ENCODE data around the gene CARD19. TPM values are rescaled to one million over a fixed set of nuclear protein-coding genes. Genes with fewer than 3 reads are reported as not detected.
A peak's percentile ranks its signal among the peaks of the same experiment; 100 is the strongest.

CARD19 gene
- total and polyA plus RNA-seq, 2 of the 8 experiments (the other 6 are each of a cell fraction or from before 2014, with no cell fraction given): 21.2 to 112 TPM

- ChIA-PET CTCF (ENCODE audit: partially characterized antibody) (interaction anchor here (0.7 to 4.8 kb wide), 18 partner anchors 8 to 154 kb away, joined by 3 to 35 read pairs (median 4); no protein-coding TSS in a partner anchor), POLR2A (ENCODE audit: partially characterized antibody) (no interaction called here)
- Histone ChIP-seq H3K4me3 (ENCODE audit: extremely low read depth in 1 of 4, insufficient read depth in 2 of 4, low read depth in 3 of 4, low read length in 4 of 4) (no peak overlapping the region), H3K27ac (ENCODE audit: low read depth, low read length) (no peak overlapping the region), H2BK15ac (ENCODE audit: low read length) (peak overlapping the region; percentile 65; the same call in 1 of the 2 replicates), H3K36me3 (ENCODE audit: control insufficient read depth in 2 of 4, insufficient read depth in 4 of 4, low read length in 3 of 4) (no peaks in the 10 kb centered on the region), H3K79me1 (ENCODE audit: low read depth, low read length) (no peaks in the 10 kb centered on the region), H2BK12ac (ENCODE audit: low read depth, low read length) (no peak overlapping the region), H2BK5ac (ENCODE audit: low read depth, low read length) (no peak overlapping the region), H4K91ac (replicated peaks; ENCODE audit: insufficient read length, low read length) (no peak overlapping the region), H3K27me3 (replicated peaks in 1 of 4; ENCODE audit: control insufficient read depth in 3 of 4, extremely low read depth in 1 of 4, insufficient read depth in 3 of 4, low read length in 3 of 4) (no peaks in the 10 kb centered on the region), H3K9ac (replicated peaks in 1 of 4; ENCODE audit: extremely low read depth in 1 of 4, low read depth in 3 of 4, low read length in 3 of 4) (no peak overlapping the region), H3K14ac (ENCODE audit: insufficient read length) (no peak overlapping the region), H3K4me2 (ENCODE audit: insufficient read depth in 1 of 2, low read depth in 2 of 2, low read length in 2 of 2) (peak overlapping the region in 1 of 2 experiments; percentile 5; a peak in 1 of 4 replicates), H2AFZ (ENCODE audit: low read length) (no peak overlapping the region), H3K4ac (replicated peaks; ENCODE audit: insufficient read length, low read depth, low read length) (no peak overlapping the region), H3K23ac (ENCODE audit: insufficient read length) (no peak overlapping the region), H4K8ac (ENCODE audit: extremely low read depth, insufficient read depth, low read length) (no peak overlapping the region), H3K56ac (replicated peaks; ENCODE audit: insufficient read length, low read depth, low read length) (no peak overlapping the region), H3K23me2 (ENCODE audit: low read depth, low read length) (no peaks in the 10 kb centered on the region), H4K5ac (ENCODE audit: insufficient read length, low read depth, low read length) (no peak overlapping the region), H2BK120ac (replicated peaks; ENCODE audit: low read depth, low read length) (no peak overlapping the region), H3K79me2 (ENCODE audit: control insufficient read depth in 1 of 2, insufficient read depth in 2 of 2, low read length in 2 of 2) (no peaks in the 10 kb centered on the region), H2BK20ac (ENCODE audit: low read length) (0 out of 2 replicates have a peak overlapping the region, but pooled peaks have one; percentile 66), H4K20me1 (replicated peaks in 1 of 2; ENCODE audit: control insufficient read depth in 1 of 2, insufficient read depth in 2 of 2, low read length in 2 of 2) (no peaks in the 10 kb centered on the region), H3K18ac (ENCODE audit: extremely low read depth, low read length) (no peak overlapping the region), H3K9me3 (ENCODE audit: insufficient read depth in 2 of 2, low read depth in 1 of 2, low read length in 1 of 2) (no peaks in the 10 kb centered on the region), H3K4me1 (replicated peaks in 1 of 4; ENCODE audit: control insufficient read depth in 3 of 4, insufficient read depth in 4 of 4, low read length in 3 of 4) (no peaks in the 10 kb centered on the region), H2AK5ac (ENCODE audit: low read depth, low read length) (no peak overlapping the region)
- DNase-seq (ENCODE audit: low read depth in 1 of 2, low spot score in 2 of 2) (peak; percentile 59 to 98), FAIRE-seq (peak; percentile 72)
- 35% methylated on average over 19 of the region's 19 CpGs; no CpG with 5 or more reads in 1 of the 2 experiments for WGBS, 2 experiments (ENCODE audit: extremely low coverage in 1 of 2, insufficient coverage in 1 of 2, insufficient read length in 1 of 2, insufficient replicate concordance in 2 of 2, low coverage in 1 of 2, low lambda C conversion rate in 2 of 2, missing lambda C conversion rate in 1 of 2)
- TF ChIP-seq GTF2F1 (IDR thresholded peaks at IDR 0.05; ENCODE audit: borderline replicate concordance, low read depth, low read length) (no peak), CREB1 (IDR thresholded peaks at IDR 0.05) (peak; percentile 63; the same call in 1 of the 2 replicates), TCF12 (IDR thresholded peaks at IDR 0.05; ENCODE audit: low read depth, low read length) (0 out of 2 replicates have a peak, but pooled peaks have one; percentile 49), SIN3A (conservative IDR thresholded peaks at IDR 0.05 in 1 of 2, IDR thresholded peaks at IDR 0.05 in 1 of 2; ENCODE audit: low read depth in 1 of 2, low read length in 2 of 2) (0 out of 4 replicates have a peak, but pooled peaks of 1 of the 2 experiments have one; percentile 52)
Measured at GRCh38 chr9:93159601-93160471, 63.8 kb downstream of the CARD19 start.

All from H1 (cell line).